Measurements from ENCODE around the gene SLC17A9. TPM values are rescaled to one million over a fixed set of nuclear protein-coding genes. Genes with fewer than 3 reads are reported as not detected.

The SLC17A9 gene
- total RNA-seq, 1 experiment from 2014 or later = 37.6 TPM

DNA sequence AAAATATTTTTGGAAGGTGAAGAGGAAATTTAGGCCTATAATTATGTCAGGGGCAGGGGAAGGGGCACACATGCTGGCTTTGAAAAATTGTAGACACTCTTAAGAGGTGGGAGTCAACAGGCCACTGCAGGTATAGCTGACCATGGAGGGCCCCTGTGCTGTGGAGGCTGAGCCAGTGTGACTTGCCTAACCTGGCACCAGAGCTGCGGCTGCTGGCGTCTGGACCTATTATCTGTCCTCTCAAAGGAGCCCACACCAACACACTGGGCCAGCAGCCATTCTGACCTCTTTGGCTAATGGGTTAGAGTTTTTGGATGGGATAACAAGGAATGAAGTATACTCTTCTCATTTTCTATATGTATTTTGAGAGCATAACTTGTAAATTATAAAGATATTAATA, 10.1 kb upstream of the SLC17A9 start (continued):
- TF ChIP-seq EZH2phosphoT487 (IDR thresholded peaks at IDR 0.05; ENCODE audit: borderline replicate concordance) = no peak

GRCh38 chr20:62943396-62943795, 9.1 kb upstream of the SLC17A9 start:
- DNase-seq (ENCODE audit: low read depth, low spot score) = no peak
- Histone ChIP-seq H3K4me3 (replicated peaks in 1 of 2; ENCODE audit: low read depth in 1 of 2, low read length in 2 of 2) (no peak overlapping the region), H4K20me1 (ENCODE audit: insufficient read depth) (no peaks in the 10 kb centered on the region), H3K9ac (ENCODE audit: low read length) (no peak overlapping the region), H3K79me2 (ENCODE audit: insufficient read depth, low read length) (peaks cover 52% of the 10 kb centered on the region), H3K27me3 (ENCODE audit: insufficient read depth, low read length) (no peaks in the 10 kb centered on the region), H3K4me1 (ENCODE audit: control insufficient read depth in 1 of 2, insufficient read depth in 2 of 2, low read length in 2 of 2) (peaks cover 5 to 12% of the 10 kb centered on the region in 2 experiments; a peak in 3 of 4 replicates), H3K9me2 (ENCODE audit: insufficient read depth) (no peaks in the 10 kb centered on the region), H3K4me2 (ENCODE audit: low read length) (no peak overlapping the region), H3K9me3 (ENCODE audit: control insufficient read depth in 1 of 2, insufficient read depth in 1 of 2, low read depth in 1 of 2, low read length in 2 of 2) (no peaks in the 10 kb centered on the region), H3K36me3 (ENCODE audit: control insufficient read depth in 1 of 2, insufficient read depth in 2 of 2, low read length in 2 of 2) (peaks cover 44 to 49% of the 10 kb centered on the region in 2 experiments), H2AFZ (ENCODE audit: low read depth, low read length, poor library complexity, severe bottlenecking) (no peak overlapping the region), H3K27ac (ENCODE audit: low read depth, low read length) (no peak overlapping the region)
- TF ChIP-seq SP1 (IDR thresholded peaks at IDR 0.05; ENCODE audit: low read depth) (no peak), TCF7L2 (IDR thresholded peaks at IDR 0.05; ENCODE audit: borderline replicate concordance, extremely low read depth, insufficient read depth, insufficient read length) (no peak), ELF1 (IDR thresholded peaks at IDR 0.05; ENCODE audit: borderline replicate concordance, low read depth) (no peak), RAD21 (IDR thresholded peaks at IDR 0.05; ENCODE audit: low read depth) (no peak), SIN3A (IDR thresholded peaks at IDR 0.05; ENCODE audit: low read depth) (no peak), CEBPB (IDR thresholded peaks at IDR 0.05; ENCODE audit: low read depth) (no peak)
- TF ChIP-seq, protein P1, sequence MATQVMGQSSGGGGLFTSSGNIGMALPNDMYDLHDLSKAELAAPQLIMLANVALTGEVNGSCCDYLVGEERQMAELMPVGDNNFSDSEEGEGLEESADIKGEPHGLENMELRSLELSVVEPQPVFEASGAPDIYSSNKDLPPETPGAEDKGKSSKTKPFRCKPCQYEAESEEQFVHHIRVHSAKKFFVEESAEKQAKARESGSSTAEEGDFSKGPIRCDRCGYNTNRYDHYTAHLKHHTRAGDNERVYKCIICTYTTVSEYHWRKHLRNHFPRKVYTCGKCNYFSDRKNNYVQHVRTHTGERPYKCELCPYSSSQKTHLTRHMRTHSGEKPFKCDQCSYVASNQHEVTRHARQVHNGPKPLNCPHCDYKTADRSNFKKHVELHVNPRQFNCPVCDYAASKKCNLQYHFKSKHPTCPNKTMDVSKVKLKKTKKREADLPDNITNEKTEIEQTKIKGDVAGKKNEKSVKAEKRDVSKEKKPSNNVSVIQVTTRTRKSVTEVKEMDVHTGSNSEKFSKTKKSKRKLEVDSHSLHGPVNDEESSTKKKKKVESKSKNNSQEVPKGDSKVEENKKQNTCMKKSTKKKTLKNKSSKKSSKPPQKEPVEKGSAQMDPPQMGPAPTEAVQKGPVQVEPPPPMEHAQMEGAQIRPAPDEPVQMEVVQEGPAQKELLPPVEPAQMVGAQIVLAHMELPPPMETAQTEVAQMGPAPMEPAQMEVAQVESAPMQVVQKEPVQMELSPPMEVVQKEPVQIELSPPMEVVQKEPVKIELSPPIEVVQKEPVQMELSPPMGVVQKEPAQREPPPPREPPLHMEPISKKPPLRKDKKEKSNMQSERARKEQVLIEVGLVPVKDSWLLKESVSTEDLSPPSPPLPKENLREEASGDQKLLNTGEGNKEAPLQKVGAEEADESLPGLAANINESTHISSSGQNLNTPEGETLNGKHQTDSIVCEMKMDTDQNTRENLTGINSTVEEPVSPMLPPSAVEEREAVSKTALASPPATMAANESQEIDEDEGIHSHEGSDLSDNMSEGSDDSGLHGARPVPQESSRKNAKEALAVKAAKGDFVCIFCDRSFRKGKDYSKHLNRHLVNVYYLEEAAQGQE (IDR thresholded peaks at IDR 0.05; ENCODE audit: low read depth) = no peak
- BruUV-seq (replicated peaks) = no TSS peak
- intact Hi-C loops (cut with micrococcal nuclease) = no loop called here
- ChIA-PET RAD21 (ENCODE audit: low non-redundant PET in 1 of 2, low total read pairs in 2 of 2, uncharacterized antibody in 2 of 2, unreplicated experiment in 2 of 2) (no interaction called here), CTCF (no interaction called here), POLR2A (no interaction called here)
- ATAC-seq = no peak
